ENCODE measurements around the gene FLNB.

GRCh38 chr3:58023531-58023930, 15.3 kb downstream of the FLNB start:
- TF ChIP-seq CTCF (IDR thresholded peaks at IDR 0.05) = no peak
- no peak for TF ChIP-seq POLR2A (IDR thresholded peaks at IDR 0.05)

All from Peyer's patch (tissue), 4 donors.